IMR-90 (cell line): ENCODE results near the gene NDUFS7. TPM values are rescaled to one million over a fixed set of nuclear protein-coding genes. Genes with fewer than 3 reads are reported as not detected.

Source experiments
- ATAC-seq: fragments of 200-7000 bp; cut with Tn5 transposase; 2 replicates; pipeline ENCODE4 v1.9.1; 2020; ENCODE audit warnings: low read depth, mild to moderate bottlenecking, moderate library complexity
- BruUV-seq: library from RNA; stranded (reverse); fragments of 400-500 nt; replicated peaks from 2 replicates; lab custom pipeline; 2021; lab: Mats Ljungman, UMichigan
- CTCF ChIA-PET: fragments of 300-600 bp; formaldehyde crosslinking; extraction: SDS; loops from one replicate; lab custom pipeline; 2021; ENCODE audit warnings: antibody characterized with exemption; lab: Yijun Ruan, JAX
- POLR2A ChIA-PET: fragments of 300-600 bp; sonication (Branson Sonifier 250); formaldehyde crosslinking; loops from one replicate; lab custom pipeline; 2022; ENCODE audit warnings: antibody characterized with exemption; ENCODE audit not compliant: unreplicated experiment; lab: Charles Lee
- DNase-seq: peaks from one replicate; pipeline ENCODE4 v3.0.0; 2013
- H2AFZ ChIP-seq: replicated peaks from 2 replicates; pipeline ENCODE3; 2013; ENCODE audit warnings: low read length, mild to moderate bottlenecking; ENCODE audit not compliant: poor library complexity
- H2AK5ac ChIP-seq: 2 replicates; pipeline ENCODE4 v1.6.1; 2013; ENCODE audit warnings: low read depth, low read length, inconsistent platforms
- H2AK9ac ChIP-seq: replicated peaks from 2 replicates; pipeline ENCODE3; 2013; ENCODE audit warnings: mild to moderate bottlenecking, low read depth, low read length, moderate library complexity; ENCODE audit not compliant: poor library complexity
- H2BK120ac ChIP-seq: 2 replicates; pipeline ENCODE4 v1.6.1; 2013; ENCODE audit warnings: low read depth, low read length, inconsistent platforms
- H2BK15ac ChIP-seq: 3 replicates; pipeline ENCODE4 v1.6.1; 2013; ENCODE audit warnings: low read depth, low read length, inconsistent platforms
- H2BK20ac ChIP-seq: 2 replicates; pipeline ENCODE4 v1.6.1; 2013; ENCODE audit warnings: low read depth, mild to moderate bottlenecking, inconsistent platforms, low read length, moderate library complexity
- H2BK5ac ChIP-seq: 2 replicates; pipeline ENCODE4 v1.6.1; 2013; ENCODE audit warnings: mild to moderate bottlenecking, low read depth, low read length, inconsistent platforms; ENCODE audit not compliant: poor library complexity, severe bottlenecking
- H3K14ac ChIP-seq: replicated peaks from 2 replicates; pipeline ENCODE4 v1.6.1; 2013; ENCODE audit warnings: low read depth, low read length, inconsistent platforms
- H3K18ac ChIP-seq: 2 replicates; pipeline ENCODE4 v1.6.1; 2013; ENCODE audit warnings: low read depth, low read length, control low read depth
- H3K23ac ChIP-seq: 2 replicates; pipeline ENCODE4 v1.6.1; 2013; ENCODE audit warnings: low read depth, low read length, inconsistent platforms
- H3K27ac ChIP-seq: 2 replicates; pipeline ENCODE4 v1.5.1; 2013; ENCODE audit warnings: mild to moderate bottlenecking, control low read depth, low read length; ENCODE audit not compliant: insufficient read depth
- H3K27me3 ChIP-seq: 2 replicates; pipeline ENCODE4 v1.6.1; 2013; ENCODE audit warnings: low read length; ENCODE audit not compliant: control insufficient read depth, insufficient read depth
- H3K36me3 ChIP-seq: 2 replicates; pipeline ENCODE4 v1.6.1; 2013; ENCODE audit warnings: low read length, mixed read lengths; ENCODE audit not compliant: control insufficient read depth, insufficient read depth
- H3K4ac ChIP-seq: 2 replicates; pipeline ENCODE4 v1.6.1; 2013; ENCODE audit warnings: low read depth, low read length, inconsistent platforms
- H3K4me1 ChIP-seq: 2 replicates; pipeline ENCODE4 v1.6.1; 2013; ENCODE audit warnings: low read length, mixed read lengths; ENCODE audit not compliant: control insufficient read depth, insufficient read depth
- H3K4me2 ChIP-seq: 2 replicates; pipeline ENCODE4 v1.6.1; 2013; ENCODE audit warnings: low read depth, mild to moderate bottlenecking, control low read depth, low read length, moderate library complexity
- H3K4me3 ChIP-seq: 2 replicates; pipeline ENCODE4 v1.5.1; 2013; ENCODE audit warnings: low read depth, mild to moderate bottlenecking, control low read depth, low read length, moderate library complexity; ENCODE audit not compliant: insufficient read depth
- H3K56ac ChIP-seq: 2 replicates; pipeline ENCODE4 v1.6.1; 2013; ENCODE audit warnings: low read length, inconsistent platforms; ENCODE audit not compliant: insufficient read depth; ENCODE audit errors: extremely low read depth
- H3K79me1 ChIP-seq, 2 experiments: 2 replicates each; pipeline ENCODE4 v1.6.1; 2013; ENCODE audit warnings: low read length in 2 of 2, inconsistent platforms in 1 of 2, low read depth in 1 of 2
- H3K9ac ChIP-seq: 2 replicates; pipeline ENCODE4 v1.6.1; 2013; ENCODE audit warnings: low read depth, low read length, control low read depth
- H3K9me1 ChIP-seq: 2 replicates; pipeline ENCODE4 v1.6.1; 2013; ENCODE audit warnings: low read length, inconsistent platforms; ENCODE audit not compliant: insufficient read depth
- H3K9me3 ChIP-seq: 2 replicates; pipeline ENCODE4 v1.6.1; 2013; ENCODE audit warnings: low read length; ENCODE audit not compliant: control insufficient read depth, insufficient read depth
- H4K20me1 ChIP-seq: 2 replicates; pipeline ENCODE4 v1.6.1; 2013; ENCODE audit warnings: low read length, inconsistent platforms; ENCODE audit not compliant: insufficient read depth
- H4K5ac ChIP-seq: 2 replicates; pipeline ENCODE4 v1.6.1; 2013; ENCODE audit warnings: mild to moderate bottlenecking, low read depth, low read length, control low read depth
- H4K8ac ChIP-seq, 2 experiments: 2 replicates each; pipeline ENCODE4 v1.6.1; 2013; ENCODE audit warnings: low read depth in 2 of 2, low read length in 2 of 2, control low read depth in 1 of 2, inconsistent platforms in 1 of 2
- H4K91ac ChIP-seq: 2 replicates; pipeline ENCODE4 v1.6.1; 2013; ENCODE audit warnings: low read depth, low read length, inconsistent platforms; ENCODE audit not compliant: insufficient read depth
- CEBPB ChIP-seq: IDR thresholded peaks from 2 replicates; pipeline ENCODE4 v1.6.1; 2012; ENCODE audit warnings: low read depth, low read length, improper control_type of control experiment
- CHD1 ChIP-seq: IDR thresholded peaks from 2 replicates; pipeline ENCODE4 v1.6.1; 2012; ENCODE audit warnings: low read depth, low read length, improper control_type of control experiment
- CTCF ChIP-seq: conservative IDR thresholded peaks from 2 replicates; pipeline ENCODE4 v1.5.1; 2012; ENCODE audit warnings: mild to moderate bottlenecking, low read depth, low read length, improper control_type of control experiment
- FOS ChIP-seq: fragments of 150-350 bp; IDR thresholded peaks from 2 replicates; pipeline ENCODE4 v1.6.1; 2016; ENCODE audit warnings: low read depth, low read length
- MAFK ChIP-seq: IDR thresholded peaks from 2 replicates; pipeline ENCODE4 v1.6.1; 2012; ENCODE audit warnings: low read depth, low read length, improper control_type of control experiment
- MAZ ChIP-seq: IDR thresholded peaks from 2 replicates; pipeline ENCODE4 v1.6.1; 2012; ENCODE audit warnings: low read depth, mild to moderate bottlenecking, low read length, improper control_type of control experiment, moderate library complexity, borderline replicate concordance
- MXI1 ChIP-seq: IDR thresholded peaks from 2 replicates; pipeline ENCODE4 v1.6.1; 2012; ENCODE audit warnings: low read depth, mild to moderate bottlenecking, low read length, moderate library complexity, borderline replicate concordance
- NFE2L2 ChIP-seq: fragments of 150-350 bp; IDR thresholded peaks from 2 replicates; pipeline ENCODE4 v1.6.1; 2016; ENCODE audit warnings: low read depth, mild to moderate bottlenecking, low read length
- RAD21 ChIP-seq: IDR thresholded peaks from 2 replicates; pipeline ENCODE4 v1.6.1; 2012; ENCODE audit warnings: low read length, improper control_type of control experiment
- RFX5 ChIP-seq: IDR thresholded peaks from 2 replicates; pipeline ENCODE4 v1.8.0; 2012; ENCODE audit warnings: low read depth, mild to moderate bottlenecking, low read length, moderate library complexity
- USF2 ChIP-seq: fragments of 150-350 bp; IDR thresholded peaks from 2 replicates; pipeline ENCODE4 v1.6.1; 2017; ENCODE audit warnings: mild to moderate bottlenecking, antibody characterized with exemption, low read length, low read depth
- WGBS, 2 experiments: methylation state at CpG; one replicate each; pipeline versions ENCODE4 v1.1.5 to v1.1.7; 2013; ENCODE audit warnings: missing lambda C conversion rate in 2 of 2; ENCODE audit not compliant: insufficient read length in 1 of 2; ENCODE audit errors: extremely low coverage in 2 of 2; 5-methylcytosine and 5-hydroxymethylcytosine counted together
- dilution Hi-C: fragments of 300-500 bp; cut with HindIII; formaldehyde crosslinking; loops from one replicate; pipeline ENCODE4 v1.14.3; 2018; ENCODE audit warnings: low sequenced_read_pairs; ENCODE audit not compliant: unreplicated experiment
- in situ Hi-C: fragments of 300-500 bp; cut with MboI; formaldehyde crosslinking; loops from 3 replicates; pipeline ENCODE4 v1.14.3; 2019; ENCODE audit warnings: low sequenced_read_pairs, inconsistent platforms, mixed read lengths
- intact Hi-C: fragments of 100-400 bp; cut with micrococcal nuclease; formaldehyde crosslinking; loops from 2 replicates; pipeline ENCODE4 v1.10.0; 2022
- polyA plus RNA-seq, 3 experiments: library from polyadenylated mRNA; depleted of rRNA; stranded (reverse); fragments of >200 nt; gene quantifications; 2 replicates each; pipeline ENCODE4 v1.2.3, GENCODE V29; 2012; ENCODE audit warnings: low replicate concordance in 1 of 3
- total RNA-seq: library from RNA; depleted of rRNA; stranded (reverse); fragments of >200 nt; gene quantifications from 2 replicates; pipeline ENCODE4 v1.2.3, GENCODE V29; 2012

NDUFS7 gene
- total and polyA plus RNA-seq, 2 of the 4 experiments (the other 2 are of a cell fraction) = 60.8 to 136 TPM

GRCh38 chr19:1366899-1367870 is 16.5 kb upstream of the NDUFS7 start (continued):
- TF ChIP-seq USF2 (no peak), RAD21 (no peak)

- Histone ChIP-seq H3K9me3 (no peaks in the 10 kb centered on the region), H3K27me3 (no peaks in the 10 kb centered on the region), H2BK120ac (no peak overlapping the region), H3K18ac (no peak overlapping the region), H3K4me3 (no peak overlapping the region), H3K4me1 (peaks cover 9% of the 10 kb centered on the region), H3K27ac (no peak overlapping the region), H2BK20ac (no peak overlapping the region), H3K4ac (no peak overlapping the region), H3K9ac (no peak overlapping the region), H3K36me3 (peaks cover 59% of the 10 kb centered on the region), H2BK15ac (no peak overlapping the region), H4K20me1 (no peaks in the 10 kb centered on the region; the same call in 1 of the 2 replicates), H3K4me2 (no peak overlapping the region), H4K8ac (no peak overlapping the region), H3K79me1 (peaks cover 2 to 20% of the 10 kb centered on the region in 2 experiments), H3K56ac (no peak overlapping the region), H4K5ac (no peak overlapping the region), H2BK5ac (no peak overlapping the region), H4K91ac (no peak overlapping the region), H3K14ac (no peak overlapping the region), H2AK5ac (no peak overlapping the region), H3K9me1 (peaks cover 3% of the 10 kb centered on the region; the same call in 1 of the 2 replicates), H3K23ac (no peak overlapping the region), H2AK9ac (no peak overlapping the region), H2AFZ (no peak overlapping the region)
- intact Hi-C loops = no loop called here
- POLR2A ChIA-PET = no interaction called here
- TF ChIP-seq RFX5 (no peak), CTCF (no peak), MAZ (no peak), MXI1 (no peak), CHD1 (no peak), FOS (no peak), MAFK (no peak), CEBPB (no peak), NFE2L2 (no peak)
- dilution Hi-C loops = no loop called here
- CTCF ChIA-PET = no interaction called here
- ATAC-seq (no peak), DNase-seq (no peak)
- in situ Hi-C loops = no loop called here
- 82% methylated on average over 3 of the region's 18 CpGs; no CpG with 5 or more reads in 1 of the 2 experiments for whole genome bisulfite sequencing, 2 experiments
- BruUV-seq = no TSS peak
Measured at GRCh38 chr19:1369214-1369805, 14.4 kb upstream of the NDUFS7 start.
